ENCODE measurements around the gene NT5DC2.

Gene NT5DC2

DNA sequence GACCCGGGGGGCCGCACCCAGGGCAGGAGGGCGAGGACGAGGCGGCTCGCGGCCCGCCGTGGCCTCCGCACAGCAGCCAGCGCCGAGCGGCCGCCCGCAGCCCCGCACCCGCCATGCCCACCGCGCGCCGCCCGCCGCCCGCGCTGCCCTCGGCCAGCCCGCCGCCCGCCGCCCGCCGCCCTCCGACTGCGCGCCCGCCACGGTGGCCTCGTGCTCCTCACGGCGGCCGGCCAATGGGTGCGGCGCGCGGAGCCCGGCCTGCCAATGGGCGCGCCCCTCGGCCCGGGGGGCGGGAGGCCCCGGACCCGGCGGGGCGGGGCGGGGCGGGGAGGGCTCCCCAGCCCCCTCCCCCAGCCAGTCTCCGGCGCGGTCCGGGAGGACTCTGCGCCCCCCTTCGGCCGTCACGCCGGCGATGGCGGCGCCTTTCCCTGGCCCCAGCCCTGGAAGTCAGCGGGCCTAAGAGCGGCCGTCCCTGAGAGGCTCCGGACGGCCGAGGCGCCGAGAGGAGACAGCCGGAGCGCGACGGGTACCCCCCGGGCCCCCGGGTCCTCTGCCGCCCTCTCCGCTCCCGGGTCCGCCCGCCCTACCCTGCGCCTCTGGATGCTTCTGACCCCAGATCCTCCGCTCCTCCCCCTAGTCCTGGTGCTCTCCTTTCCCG lies at the start of gene NT5DC2:
NT5DC2 (minus strand) TSS at position 235 of the 658 bp plus-strand sequence; CDS start at position 115, 120 bp downstream.
- DNase-seq = peak; percentile 91

DNA sequence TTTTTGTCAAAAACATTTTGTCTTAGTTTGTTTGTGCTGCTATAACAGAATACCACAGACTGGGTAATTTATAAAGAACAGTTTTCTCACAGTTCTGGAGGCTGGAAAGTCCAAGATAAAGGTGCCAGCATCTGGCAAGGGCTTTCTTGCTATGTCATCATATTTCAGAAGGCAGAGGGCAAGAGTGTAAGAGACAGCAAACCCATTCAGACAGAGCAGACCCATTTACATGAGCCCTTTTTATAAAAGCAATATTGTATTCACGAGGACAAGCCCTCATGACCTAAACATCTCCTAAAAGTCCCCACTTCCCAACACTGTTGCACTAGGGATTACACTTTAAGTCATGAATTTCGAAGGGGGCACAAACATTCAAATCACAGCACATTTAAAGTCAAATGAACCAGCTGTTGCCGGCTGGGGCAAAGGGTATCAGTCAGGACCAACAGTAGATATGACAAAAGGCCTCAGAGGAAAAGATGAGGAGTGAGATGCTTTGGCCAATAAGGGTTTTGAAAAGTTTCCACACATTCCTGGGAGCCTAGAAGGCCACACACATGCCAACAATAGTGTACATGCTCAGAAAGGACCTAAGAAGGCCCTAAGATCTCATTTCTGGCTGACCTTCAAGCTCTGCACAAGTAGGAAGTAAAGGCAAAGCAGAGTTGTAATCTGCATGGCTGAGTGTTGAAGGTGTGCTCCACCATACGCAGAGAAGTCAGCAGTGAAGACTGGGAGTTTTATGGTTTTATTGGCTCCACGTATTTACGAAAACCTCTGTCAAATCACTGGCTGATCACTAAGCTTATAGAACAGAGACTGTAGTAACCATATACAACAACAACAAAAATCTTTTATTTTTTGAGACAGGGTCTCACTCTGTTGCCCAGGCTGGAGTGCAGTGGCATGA lies 40.7 kb upstream of the NT5DC2 start:
- DNase-seq = no peak

DNA sequence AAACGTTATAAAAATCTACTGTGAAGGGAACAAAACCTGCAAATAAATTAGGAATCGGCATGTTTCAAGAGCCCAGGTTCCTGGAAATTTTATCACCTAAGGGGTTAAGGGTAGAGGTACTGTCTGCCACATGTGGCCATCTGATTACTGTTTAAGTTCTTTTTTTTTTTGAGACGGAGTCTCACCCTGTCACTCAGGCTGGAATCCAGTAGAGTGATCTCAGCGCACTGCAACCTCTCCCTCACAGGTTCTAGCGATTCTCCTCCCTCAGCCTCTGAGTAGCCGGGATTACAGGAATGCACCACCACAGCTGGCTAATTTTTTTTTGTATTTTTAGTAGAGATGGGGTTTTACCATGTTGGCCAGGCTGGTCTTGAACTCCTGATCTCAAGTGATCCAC lies 38.6 kb upstream of the NT5DC2 start:
- no peak for DNase-seq

DNA sequence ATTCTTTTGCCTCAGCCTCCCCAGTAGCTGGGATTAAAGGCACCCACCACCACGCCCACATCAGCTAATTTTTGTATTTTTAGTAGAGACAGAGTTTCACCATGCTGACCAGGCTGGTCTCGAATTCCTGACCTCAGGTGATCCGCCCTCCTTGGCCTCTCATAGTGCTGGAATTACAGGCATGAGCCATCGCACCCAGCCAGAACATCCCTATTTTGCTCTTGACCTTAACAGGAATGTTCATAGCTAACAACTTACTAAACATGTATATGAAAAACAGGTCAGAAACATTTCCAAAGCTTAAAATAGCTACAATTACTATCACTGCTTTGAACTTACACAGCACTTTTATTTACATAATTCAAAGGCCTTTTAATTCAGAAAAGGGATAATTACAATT lies 36.4 kb upstream of the NT5DC2 start:
- DNase-seq = no peak

DNA sequence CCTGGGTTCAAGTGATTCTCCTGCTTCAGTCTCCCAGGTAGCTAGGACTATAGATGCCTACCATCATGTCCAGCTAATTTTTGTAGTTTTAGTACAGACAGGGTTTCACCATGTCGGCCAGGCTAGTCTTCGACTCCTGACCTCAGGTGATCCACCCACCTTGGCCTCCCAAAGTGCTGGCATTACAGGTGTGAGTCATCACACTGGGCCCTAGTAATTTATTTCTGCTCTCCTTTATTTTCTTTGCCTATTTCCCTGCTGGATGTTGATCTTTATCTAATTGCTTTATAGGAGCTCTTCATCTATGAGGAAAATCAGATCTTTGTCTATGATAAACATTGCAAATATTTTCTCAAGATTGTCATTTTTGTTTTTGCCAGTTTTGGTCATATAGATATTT lies 34.4 kb upstream of the NT5DC2 start:
- no peak for DNase-seq

DNA sequence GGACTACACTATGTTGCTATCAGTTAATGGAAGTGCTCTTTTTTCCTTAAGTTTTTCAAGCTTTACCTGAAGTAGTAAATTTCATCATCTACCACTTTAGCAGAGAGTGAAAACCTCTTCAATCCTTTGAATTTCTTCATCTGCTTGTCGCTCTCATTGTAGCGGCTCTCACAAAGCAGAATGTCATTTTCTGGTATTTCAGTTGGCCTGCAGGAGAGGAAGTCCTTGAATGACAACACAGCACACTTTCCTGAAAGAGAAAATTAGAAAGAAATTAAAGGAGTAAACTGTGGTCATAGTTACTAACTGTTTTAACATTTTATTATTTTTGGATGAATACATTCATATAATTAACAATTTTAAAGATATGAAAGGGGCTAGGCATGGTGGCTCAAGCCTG lies 30.3 kb upstream of the NT5DC2 start:
- DNase-seq = no peak

DNA sequence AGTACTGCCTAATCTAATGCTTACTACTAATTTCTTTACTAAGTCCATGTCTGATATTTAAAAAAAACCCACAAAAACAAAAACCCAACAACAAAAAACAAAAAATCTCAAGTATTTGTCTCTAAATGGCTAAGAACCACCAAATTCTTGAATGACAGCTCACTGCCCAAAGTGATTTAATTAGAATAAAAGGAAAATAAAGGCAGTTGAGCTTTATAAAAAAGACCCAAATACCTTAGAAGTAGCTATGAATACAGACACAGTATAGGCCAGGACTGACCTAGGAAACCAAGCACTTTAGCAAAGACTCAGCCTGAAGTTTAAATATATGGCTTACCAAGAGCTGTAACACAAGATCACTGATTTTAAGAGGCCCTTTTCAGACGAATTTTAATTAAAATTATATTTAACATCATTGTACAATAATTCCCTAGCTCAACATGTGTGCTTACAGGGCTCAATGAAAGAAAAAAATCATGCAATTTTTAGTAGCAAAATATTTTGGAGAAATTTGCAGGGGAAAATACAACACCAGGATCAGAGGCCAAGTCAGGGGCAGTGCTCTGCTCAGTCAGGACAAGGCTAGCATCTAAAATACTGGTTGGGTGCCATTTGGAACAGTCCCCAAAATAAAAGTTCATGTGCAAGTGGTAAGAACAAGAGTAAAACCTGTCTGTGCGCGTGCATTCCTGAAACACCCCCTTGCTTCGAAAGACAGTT lies 27.5 kb upstream of the NT5DC2 start:
- peak; percentile 83 for DNase-seq

DNA sequence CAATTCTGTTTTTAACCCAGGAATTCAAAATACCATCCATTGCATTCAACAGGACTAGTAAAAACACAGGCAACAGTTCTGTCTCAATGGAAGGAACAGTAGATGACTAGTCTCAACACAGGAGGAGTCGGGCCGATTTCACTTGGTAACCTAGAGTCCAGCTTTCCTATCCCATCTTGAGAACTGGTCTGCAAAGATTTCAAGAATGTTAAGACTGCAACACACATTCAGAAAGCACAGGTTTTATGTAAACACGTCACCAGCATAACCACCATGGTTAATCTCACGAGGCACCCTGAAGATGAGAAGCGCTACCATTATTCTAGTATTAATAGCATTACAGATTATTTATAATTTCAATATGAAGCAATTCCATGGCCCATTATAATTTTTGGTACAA lies 24.8 kb upstream of the NT5DC2 start:
- no peak for DNase-seq

DNA sequence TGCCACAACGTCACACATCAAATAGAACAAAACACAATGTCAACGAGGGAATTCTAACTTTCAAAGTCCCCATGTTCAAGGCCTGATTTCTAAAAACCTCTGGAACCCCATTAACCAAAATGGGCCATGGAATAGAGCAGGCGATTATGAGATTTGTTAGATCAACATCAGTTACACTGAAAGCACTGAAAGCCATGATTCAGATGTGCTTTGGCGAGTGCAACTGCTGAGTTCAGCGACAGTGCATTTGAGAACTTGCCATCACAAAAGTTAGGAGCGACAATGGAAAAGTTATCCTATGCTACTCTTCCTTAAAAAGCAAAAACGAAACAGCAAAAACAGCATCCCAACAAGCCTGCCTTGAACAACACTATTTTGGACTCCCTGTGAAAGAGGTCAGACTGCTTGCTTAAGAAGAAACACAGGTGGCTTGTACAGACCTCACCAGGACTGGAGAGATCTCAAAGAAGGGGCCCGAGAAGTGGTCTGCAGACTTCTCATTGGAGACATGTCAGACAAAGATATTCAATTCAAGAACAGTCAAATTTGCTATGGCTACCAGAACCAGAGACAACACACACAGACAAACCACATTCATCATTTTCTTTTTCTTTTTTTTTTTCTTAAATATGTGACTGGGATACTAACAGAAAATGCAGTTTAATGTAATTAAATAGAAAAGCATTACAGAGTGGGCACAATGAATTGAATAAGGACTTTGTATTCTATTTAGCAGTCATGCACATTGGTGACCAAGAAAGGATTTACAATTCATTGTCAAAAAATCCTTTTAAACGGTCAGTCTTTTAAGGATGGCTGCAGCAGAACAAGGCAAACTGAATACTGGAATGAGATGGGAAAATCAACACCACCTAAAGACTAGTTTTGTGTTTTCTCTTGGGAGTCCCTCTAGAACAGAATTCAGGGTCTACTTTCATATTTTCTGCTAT lies 23.6 kb upstream of the NT5DC2 start:
- no peak for DNase-seq

DNA sequence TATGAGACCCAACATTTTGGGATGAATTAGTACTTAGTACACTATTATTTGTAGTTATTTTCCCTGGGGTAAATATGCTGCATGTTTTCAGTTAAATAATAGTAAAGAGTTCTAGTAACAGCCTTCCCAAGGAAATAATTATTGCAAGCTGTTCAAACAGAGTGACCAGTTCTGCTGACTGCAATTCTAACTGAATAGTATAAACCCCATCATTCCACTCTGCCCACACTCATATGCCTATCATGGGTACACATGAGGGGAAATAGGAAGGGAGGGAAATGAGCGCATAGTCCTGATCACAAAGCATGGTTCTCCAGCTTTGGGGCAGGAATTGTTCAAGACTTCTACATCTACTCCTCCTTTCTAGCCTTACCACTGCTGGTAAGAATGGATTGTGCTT lies 21.4 kb upstream of the NT5DC2 start:
- no peak for DNase-seq

DNA sequence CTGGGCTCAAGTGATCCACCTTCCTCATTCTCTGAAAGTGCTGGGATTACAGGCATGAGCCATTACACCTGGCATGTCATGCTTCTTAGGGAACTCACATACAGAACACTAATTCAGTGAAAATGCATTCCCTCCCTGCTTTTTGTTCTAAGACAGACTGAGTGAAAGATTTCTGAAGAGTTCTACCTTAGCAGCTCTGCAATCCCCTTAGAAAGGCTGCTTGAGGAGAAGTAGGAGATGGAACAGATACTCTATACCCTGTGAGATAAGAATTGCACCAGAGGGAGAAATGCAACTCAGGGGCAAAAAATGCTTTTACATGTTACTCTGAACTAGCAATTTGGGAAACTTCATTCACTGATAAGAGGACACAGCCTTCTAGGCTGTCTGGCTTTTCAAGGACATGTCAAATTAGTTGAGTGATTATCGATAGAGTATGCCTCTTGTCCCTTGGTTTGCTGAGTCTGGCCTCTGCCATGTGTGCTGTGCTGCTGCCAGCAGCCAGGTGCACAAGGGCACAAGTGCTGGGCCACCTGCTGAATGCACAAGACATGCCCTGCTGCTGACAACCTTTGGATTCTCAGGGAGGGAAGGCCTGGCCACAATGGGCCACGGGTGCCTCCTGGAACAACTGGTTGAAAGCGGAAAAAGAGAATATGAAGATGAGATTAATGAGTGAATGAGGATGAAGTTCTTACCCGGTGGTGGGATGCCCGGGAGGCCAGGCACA lies 20.5 kb upstream of the NT5DC2 start:
- no peak for DNase-seq

DNA sequence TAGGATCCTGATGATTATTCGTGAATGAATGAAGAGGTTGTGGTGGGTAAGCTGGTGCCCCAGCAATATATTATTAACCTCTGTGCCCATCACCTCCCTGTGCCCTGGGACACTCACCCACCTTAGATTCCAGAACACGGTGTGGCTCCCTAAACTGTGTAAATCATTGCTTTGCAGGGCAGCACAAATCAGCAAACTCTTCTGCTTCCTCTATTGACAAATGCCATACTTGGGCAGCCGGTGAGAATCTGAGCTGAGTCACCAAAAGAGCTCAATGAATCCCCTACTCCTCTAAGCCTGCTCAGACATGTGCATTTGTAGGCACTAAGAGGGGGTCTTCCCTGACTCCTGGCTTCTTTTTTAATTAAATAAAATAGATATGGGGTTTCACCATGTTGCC lies 18.4 kb upstream of the NT5DC2 start:
- no peak for DNase-seq

DNA sequence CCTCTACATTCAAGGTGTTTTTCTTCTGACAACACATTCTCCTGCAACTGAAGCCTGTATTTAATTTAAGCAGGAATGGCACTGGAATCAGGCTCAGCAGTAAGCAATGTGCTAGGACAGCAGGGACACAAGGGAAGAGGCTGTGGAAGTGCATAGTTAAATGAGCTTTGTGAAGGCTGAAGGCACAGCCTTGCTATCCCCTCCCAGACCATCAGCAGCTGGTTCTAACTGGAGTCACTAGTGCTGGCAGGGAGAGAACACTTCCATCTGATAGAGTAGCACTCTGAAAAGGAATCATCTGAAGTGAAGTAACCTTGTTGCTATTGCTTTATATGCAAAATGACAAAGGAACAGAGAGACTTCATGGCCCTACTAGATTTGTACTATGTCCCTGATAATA lies 17.5 kb upstream of the NT5DC2 start:
- no peak for DNase-seq

DNA sequence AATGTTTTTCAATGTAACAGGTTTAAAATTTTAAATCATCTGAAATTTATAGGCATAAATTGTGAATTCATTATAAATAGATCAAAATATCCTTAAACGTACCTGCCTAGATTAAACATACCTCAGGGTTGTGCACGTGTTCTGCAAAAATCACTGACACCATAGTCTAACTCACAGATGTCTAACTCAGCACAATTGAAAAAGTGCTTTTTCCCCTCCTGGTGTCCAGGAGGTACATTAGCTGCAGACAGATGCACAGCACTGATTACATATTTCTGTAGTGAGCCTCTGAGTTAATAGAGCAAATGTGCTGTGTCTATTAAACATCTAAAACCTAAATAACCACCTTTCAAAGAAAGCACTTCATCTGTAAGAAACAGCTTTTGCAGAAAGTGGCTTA lies 13.5 kb upstream of the NT5DC2 start:
- DNase-seq = no peak

DNA sequence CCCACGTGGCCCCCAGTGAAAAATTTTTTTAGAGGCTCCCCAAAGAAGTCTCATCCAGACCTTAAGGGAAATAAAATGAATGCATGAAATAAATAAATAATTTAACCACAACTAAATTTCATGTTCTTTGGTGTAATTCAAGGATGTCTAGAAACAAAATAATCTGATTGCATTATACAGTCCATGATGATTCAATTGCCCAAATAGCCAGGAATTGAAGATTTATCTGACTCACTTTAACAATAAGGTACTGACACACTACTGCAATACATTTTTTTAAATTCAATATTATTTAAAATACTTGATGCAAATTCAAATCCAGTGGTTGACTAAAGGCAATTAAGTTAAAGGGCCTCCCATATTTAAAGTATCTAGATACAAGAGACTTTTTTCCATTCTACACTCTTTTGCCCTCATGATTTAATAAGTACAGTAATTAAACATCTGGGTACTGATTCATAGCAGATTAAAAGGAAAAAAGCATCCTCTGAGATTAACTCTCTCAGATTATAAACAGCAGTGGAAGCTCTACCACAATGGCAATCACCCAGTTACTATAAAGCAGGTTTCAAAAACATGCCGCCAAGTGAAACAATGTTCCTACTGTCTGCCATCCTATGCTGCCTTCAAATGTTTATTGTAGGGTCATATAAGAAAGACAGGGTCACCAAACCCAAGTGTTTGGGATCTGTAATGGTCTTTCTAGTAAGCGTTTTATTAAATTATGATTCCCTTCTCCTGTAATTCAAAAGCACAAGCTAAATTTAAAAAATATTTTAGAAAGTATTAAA lies 12.6 kb upstream of the NT5DC2 start:
- no peak for DNase-seq

DNA sequence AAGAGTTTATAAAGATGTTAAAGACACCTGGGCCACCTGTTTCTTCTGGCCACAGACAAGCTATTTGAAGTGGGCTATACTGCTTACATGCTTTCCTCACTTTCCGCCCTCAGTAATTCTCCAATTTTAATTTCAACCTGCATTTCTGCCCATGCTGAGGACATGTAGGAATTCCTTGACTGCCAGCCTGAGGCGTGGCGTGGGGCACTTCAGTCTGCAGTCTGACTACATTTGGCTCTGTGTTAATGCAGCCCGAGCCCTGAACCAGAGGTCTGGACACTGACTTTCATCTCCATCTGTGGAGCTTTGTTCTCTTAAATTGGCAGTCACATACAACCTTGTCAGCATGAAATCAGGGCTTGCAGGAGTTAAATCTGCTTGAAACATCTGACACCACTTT lies 11.3 kb upstream of the NT5DC2 start:
- no peak for DNase-seq

DNA sequence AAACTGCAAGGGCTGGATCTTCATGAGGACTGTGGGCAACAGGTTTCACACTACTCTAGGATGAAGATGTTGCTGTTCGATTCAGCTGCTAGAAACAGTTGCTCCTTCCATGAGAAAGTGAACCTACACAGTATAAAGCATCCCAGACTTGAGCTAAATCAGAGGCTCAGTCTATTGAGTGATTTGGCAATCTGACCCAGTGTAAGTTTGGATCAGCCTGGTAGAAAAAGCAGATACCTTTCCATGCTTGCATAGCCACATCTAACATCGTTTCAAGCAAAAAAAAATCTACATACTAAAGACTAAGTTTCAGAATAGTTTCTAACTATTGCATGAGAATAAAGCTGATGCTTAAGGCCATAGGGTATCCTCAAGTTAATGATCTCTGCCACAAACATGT lies 7.4 kb upstream of the NT5DC2 start:
- no peak for DNase-seq

DNA sequence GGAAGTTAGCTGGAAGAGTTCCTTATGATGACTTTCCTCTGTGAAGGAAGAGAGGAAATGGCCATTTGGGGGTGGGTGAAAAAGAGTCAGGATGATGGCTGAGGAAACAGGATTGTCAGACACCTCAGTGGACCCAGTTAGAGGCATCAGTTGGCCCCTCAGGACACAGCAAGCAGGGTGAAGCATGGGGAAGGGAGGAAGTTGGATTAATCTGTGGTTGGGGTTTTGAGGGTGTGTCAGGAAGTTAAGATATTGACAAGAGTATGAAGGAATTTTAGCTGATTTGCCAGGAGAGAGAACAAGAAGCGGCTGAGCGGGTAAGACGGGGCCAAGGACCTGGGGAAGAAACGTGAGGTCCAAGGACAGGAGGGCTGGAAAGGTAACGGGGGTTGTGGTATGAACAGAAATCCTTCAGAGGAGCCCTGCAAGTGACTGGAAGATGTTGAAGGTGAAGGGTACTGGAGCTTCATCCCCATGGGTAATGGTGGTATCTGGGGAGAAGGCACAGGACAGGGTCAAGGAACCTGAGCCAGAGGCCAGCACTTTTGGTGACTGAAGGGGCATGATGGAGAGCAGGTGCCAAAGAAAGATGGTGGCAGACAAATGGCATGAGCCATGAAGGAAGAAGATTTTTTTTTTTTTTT lies 5.5 kb upstream of the NT5DC2 start:
- DNase-seq = no peak

DNA sequence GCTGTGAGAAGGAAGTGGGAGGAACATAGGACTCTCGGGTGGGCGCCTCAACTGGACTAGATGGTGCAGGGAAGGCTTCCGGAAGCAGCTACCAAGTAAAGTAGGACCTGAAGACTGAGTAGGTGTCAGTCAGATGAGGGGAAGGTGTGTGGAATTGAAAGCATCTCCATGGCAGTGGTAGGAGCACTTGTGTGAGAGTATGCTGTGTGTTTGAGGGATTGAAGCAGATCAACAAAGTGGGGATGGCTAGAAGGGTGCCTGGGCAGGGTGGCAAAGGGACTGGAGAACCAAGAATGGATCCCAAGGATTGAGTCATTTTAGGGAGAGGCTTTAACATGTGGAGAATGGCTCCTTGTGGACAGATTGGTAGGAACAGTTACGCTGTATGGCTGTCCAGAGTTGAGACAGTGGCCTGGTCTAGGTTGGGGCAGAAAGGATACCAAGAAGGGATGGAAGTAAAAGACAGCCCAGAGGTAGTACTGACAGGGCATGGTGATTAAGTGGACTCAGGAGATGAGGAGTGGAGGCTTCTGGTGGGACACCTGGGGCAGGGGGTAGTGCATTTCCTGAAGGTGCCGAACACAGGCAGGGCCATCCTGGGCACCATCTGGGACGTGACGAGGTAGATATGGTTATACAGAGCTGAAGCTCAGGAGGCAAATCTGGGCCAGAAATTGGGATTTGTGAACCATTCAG lies 4.2 kb upstream of the NT5DC2 start:
- no peak for DNase-seq

DNA sequence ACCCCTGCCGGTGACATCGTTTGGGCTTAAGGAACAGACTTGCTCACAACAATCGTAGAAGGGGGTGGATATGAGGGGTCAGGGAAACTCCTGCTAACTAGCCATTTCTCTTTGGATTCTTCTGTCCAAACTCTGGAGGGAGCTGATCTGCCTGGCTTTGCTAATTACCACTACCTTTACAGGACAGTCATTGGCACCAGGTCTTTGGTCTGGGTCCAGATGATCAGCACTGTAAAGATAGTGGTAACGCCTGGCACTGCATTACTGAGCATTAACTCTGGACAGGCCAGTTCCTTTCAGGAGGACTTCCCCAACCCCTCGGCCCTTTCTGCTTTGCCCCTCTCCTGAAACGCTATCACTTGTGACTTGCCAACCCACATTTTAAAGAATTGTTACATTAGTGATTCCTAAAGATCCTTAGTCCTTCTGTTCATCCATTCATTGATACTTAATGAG lies 3.5 kb upstream of the NT5DC2 start:
- no peak for DNase-seq
